Calu3 (cell line): ENCODE measurements around the gene A3GALT2. TPM values are rescaled to one million over a fixed set of nuclear protein-coding genes. Genes with fewer than 3 reads are reported as not detected.

Experiments
- BruUV-seq: library from RNA; stranded (reverse); fragments of 400-500 nt; replicated peaks from 2 replicates; lab custom pipeline; 2021; lab: Mats Ljungman, UMichigan
- CTCF ChIA-PET: fragments of 300-600 bp; sonication (Branson Sonifier 250); formaldehyde crosslinking; loops from one replicate; lab custom pipeline; 2022; ENCODE audit warnings: antibody characterized with exemption; lab: Charles Lee
- DNase-seq: peaks from one replicate; pipeline ENCODE4 v3.0.0; 2022
- H3K27ac Mint-ChIP-seq: one replicate; pipeline ENCODE4 v1.8.0; 2022; ENCODE audit warnings: mixed read lengths; ENCODE audit not compliant: unreplicated experiment
- H3K27me3 Mint-ChIP-seq: one replicate; pipeline ENCODE4 v1.8.0; 2022; ENCODE audit warnings: mixed read lengths; ENCODE audit not compliant: unreplicated experiment
- H3K36me3 Mint-ChIP-seq: one replicate; pipeline ENCODE4 v1.8.0; 2022; ENCODE audit warnings: mild to moderate bottlenecking, moderate library complexity, mixed read lengths; ENCODE audit not compliant: insufficient read depth, unreplicated experiment
- H3K4me1 Mint-ChIP-seq: one replicate; pipeline ENCODE4 v1.8.0; 2022; ENCODE audit warnings: mild to moderate bottlenecking, low read depth, mixed read lengths; ENCODE audit not compliant: unreplicated experiment
- H3K4me3 Mint-ChIP-seq: one replicate; pipeline ENCODE4 v1.8.0; 2022; ENCODE audit warnings: mild to moderate bottlenecking, low read depth, moderate library complexity, mixed read lengths; ENCODE audit not compliant: unreplicated experiment
- H3K9me3 Mint-ChIP-seq: one replicate; pipeline ENCODE4 v1.8.0; 2022; ENCODE audit warnings: low read depth, mixed read lengths; ENCODE audit not compliant: unreplicated experiment
- CTCF ChIP-seq: fragments of 200-600 bp; IDR thresholded peaks from one replicate; pipeline ENCODE4 v1.8.0; 2022; ENCODE audit warnings: antibody characterized with exemption; ENCODE audit not compliant: unreplicated experiment
- intact Hi-C: fragments of 100-400 bp; cut with micrococcal nuclease; formaldehyde crosslinking; loops from one replicate; pipeline ENCODE4 v1.10.0; 2022; ENCODE audit not compliant: unreplicated experiment
- total RNA-seq: library from RNA; stranded (reverse); gene quantifications from 2 replicates; pipeline ENCODE4 v1.2.3, GENCODE V29; 2022

The A3GALT2 gene
- total RNA-seq, 1 experiment from 2014 or later: not detected

- peaks cover 6% of the 10 kb centered on the region for H3K36me3 Mint-ChIP-seq
- H3K27ac Mint-ChIP-seq: no peak overlapping the region
- CTCF ChIA-PET: no interaction called here
- H3K4me1 Mint-ChIP-seq: no peaks in the 10 kb centered on the region
- TF ChIP-seq CTCF: no peak
- H3K27me3 Mint-ChIP-seq: no peaks in the 10 kb centered on the region
- no peak for DNase-seq
- no peaks in the 10 kb centered on the region for H3K9me3 Mint-ChIP-seq
- intact Hi-C loops: no loop called here
- no TSS peak for BruUV-seq
- H3K4me3 Mint-ChIP-seq: no peak overlapping the region
Observed at GRCh38 chr1:33266766-33267165, 54.1 kb downstream of the A3GALT2 start.

GRCh38 chr1:33265780-33266605 is 54.9 kb downstream of the A3GALT2 start:
- Mint-ChIP-seq H3K9me3 (no peaks in the 10 kb centered on the region), H3K27me3 (no peaks in the 10 kb centered on the region), H3K36me3 (peaks cover under 1% of the 10 kb centered on the region), H3K4me3 (no peak overlapping the region), H3K27ac (no peak overlapping the region), H3K4me1 (no peaks in the 10 kb centered on the region)
- CTCF ChIA-PET: no interaction called here
- TF ChIP-seq CTCF: no peak
- BruUV-seq: no TSS peak
- DNase-seq: no peak
- intact Hi-C loops: no loop called here

- CTCF ChIA-PET: interaction anchor here (1.7 kb wide), 1 partner anchor 32 kb away, joined by 3 read pairs; no protein-coding TSS in a partner anchor
- no peaks in the 10 kb centered on the region for H3K36me3 Mint-ChIP-seq
- H3K27ac Mint-ChIP-seq: no peak overlapping the region
- H3K27me3 Mint-ChIP-seq: no peaks in the 10 kb centered on the region
- no peak overlapping the region for H3K4me3 Mint-ChIP-seq
- no TSS peak for BruUV-seq
- H3K4me1 Mint-ChIP-seq: peaks cover 16% of the 10 kb centered on the region
- no peak for TF ChIP-seq CTCF
- DNase-seq: no peak
- H3K9me3 Mint-ChIP-seq: no peaks in the 10 kb centered on the region
- intact Hi-C loops: no loop called here
Observed at GRCh38 chr1:33263890-33264504, 56.9 kb downstream of the A3GALT2 start.

- Mint-ChIP-seq H3K27ac (no peak overlapping the region), H3K4me3 (no peak overlapping the region), H3K27me3 (no peaks in the 10 kb centered on the region), H3K9me3 (no peaks in the 10 kb centered on the region), H3K4me1 (peaks cover 17% of the 10 kb centered on the region), H3K36me3 (peaks cover 15% of the 10 kb centered on the region)
- TF ChIP-seq CTCF: no peak
- CTCF ChIA-PET: no interaction called here
- no peak for DNase-seq
- intact Hi-C loops: no loop called here
- no TSS peak for BruUV-seq
Observed at GRCh38 chr1:33261344-33261743, 59.6 kb downstream of the A3GALT2 start.
